ENCODE measurements around the gene FETUB. TPM values are rescaled to one million over a fixed set of nuclear protein-coding genes. Genes with fewer than 3 reads are reported as not detected.
A peak's percentile ranks its signal among the peaks of the same experiment; 100 is the strongest.
"Not testable (repeated sequence)": the region's sequence is repeated elsewhere in the genome, so short reads cannot be mapped to it uniquely, and the experiment has no call there.

The FETUB gene
- total RNA-seq, 8 experiments from 2014 or later = 0.14 to 1.1 (median 0.14) TPM; not detected in 5

DNA sequence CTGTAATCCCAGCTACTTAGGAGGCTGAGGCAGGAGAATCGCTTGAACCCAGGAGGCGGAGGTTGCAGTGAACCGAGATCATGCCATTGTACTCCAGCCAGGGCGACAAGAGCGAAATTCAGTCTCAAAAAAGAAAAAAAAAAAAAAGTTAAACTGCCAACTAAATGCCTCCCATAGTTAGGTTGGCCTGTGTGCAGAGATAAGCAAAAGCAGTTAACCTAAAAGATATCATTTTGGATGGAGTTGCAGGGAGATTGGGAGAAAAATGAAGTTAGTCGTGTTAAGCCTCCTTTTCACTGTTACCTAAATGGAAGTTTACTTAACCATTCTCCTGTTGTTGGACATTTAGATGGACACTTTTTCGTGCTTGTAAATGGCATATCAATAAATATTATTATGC is 11.4 kb upstream of the FETUB start:
- in situ Hi-C loops (cut with MboI; ENCODE audit: low pct_unique_long_range_greater_than_20kb in 2 of 9, low sequenced_read_pairs in 9 of 9, unreplicated experiment in 9 of 9) = no loop called here
- Histone ChIP-seq H3K4me1 (replicated peaks in 1 of 2) (no peaks in the 10 kb centered on the region), H3K27ac (no peak overlapping the region), H3K4me3 (no peak overlapping the region)
- no peak for ATAC-seq (replicated peaks in 6 of 8)
- WGBS, 10 experiments = 0 to 86% (median 71%) methylated on average over 1 to 7 of the region's 7 CpGs; no CpG with 5 or more reads in 1 of the 10 experiments

DNA sequence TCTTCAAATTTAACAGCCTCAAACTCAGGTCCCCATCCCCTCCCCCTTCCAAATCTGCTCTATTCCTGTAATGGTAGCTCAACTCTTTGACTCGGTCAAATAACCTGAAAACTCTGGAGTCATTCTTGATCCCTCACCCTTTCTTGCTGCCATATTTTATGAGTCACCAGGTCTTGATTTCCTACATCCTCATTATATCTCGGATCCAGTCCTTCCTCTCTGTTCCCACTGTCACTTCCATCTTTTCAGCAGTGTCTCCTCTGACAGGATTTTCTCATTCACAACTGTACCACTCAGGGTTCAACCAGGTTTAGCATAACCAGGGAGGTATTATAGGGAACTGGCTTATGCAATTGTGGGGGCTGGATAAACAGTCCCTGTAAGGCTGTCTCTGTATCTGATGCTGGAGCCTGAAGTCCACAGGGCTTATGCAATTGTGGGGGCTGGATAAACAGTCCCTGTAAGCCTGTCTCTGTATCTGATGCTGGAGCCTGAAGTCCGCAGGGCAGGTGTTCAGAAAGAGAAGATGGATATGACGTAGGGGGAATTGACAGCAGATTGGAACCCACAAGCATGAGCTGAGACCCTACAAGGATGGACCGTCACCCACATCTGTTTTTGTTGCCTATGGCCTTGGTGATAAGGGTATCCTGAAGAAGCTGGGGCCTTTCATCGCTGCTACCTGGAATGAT is 9.1 kb upstream of the FETUB start:
- no peak overlapping the region for H3K27ac ChIP-seq
- no peak for ATAC-seq (replicated peaks in 6 of 8)
- no peaks in the 10 kb centered on the region for H3K4me1 ChIP-seq (replicated peaks in 1 of 2)
- WGBS, 10 experiments = 0 to 100% (median 67%) methylated on average over 1 to 5 of the region's 6 CpGs
- in situ Hi-C loops (cut with MboI; ENCODE audit: low pct_unique_long_range_greater_than_20kb in 2 of 9, low sequenced_read_pairs in 9 of 9, unreplicated experiment in 9 of 9) = no loop called here
- H3K4me3 ChIP-seq = no peak overlapping the region

DNA sequence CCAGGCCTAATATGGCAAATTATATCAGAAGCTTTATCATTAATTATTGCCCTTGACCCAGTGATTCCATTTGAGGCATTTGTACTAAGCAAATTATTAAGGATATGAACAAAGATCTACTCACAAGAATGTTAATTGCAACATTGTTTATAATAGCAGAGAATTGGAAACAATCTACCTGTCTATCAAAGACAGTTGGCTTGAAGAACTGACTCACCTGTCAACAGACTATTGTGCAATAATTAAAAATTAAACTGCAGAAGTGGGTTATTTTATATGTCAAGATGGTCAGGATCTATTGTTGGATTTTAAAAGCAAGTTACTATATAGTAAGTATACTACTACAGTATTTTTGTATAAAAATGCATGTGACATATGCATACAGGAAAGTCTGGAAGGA is 6.7 kb upstream of the FETUB start:
- Histone ChIP-seq H3K4me1 (replicated peaks in 1 of 2) (no peaks in the 10 kb centered on the region), H3K27ac (no peak overlapping the region), H3K4me3 (no peak overlapping the region)
- in situ Hi-C loops (cut with MboI; ENCODE audit: low pct_unique_long_range_greater_than_20kb in 2 of 9, low sequenced_read_pairs in 9 of 9, unreplicated experiment in 9 of 9) = no loop called here
- ATAC-seq (replicated peaks in 6 of 8) = no peak

DNA sequence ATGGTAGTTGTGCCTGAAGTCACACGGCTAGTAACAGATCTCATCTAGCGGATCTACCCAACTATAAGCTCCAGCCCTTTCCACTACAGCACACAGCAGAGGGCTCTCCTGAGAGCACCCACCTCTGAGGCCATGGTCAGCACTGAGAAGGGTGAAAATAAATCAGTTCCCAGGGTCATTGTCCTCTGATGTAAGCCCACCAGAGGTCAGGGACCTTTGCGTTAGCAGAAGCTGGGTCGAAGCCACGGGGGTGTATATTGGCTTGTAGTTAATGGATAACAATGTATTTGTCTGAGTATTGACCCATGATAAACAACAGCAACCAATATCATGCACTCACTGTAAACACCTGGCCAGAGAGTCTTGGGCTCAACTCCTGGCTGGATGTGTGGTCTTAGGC is 6.0 kb upstream of the FETUB start:
- ATAC-seq (replicated peaks in 6 of 8); H3K4me3 ChIP-seq; in situ Hi-C loops (cut with MboI; ENCODE audit: low pct_unique_long_range_greater_than_20kb in 2 of 9, low sequenced_read_pairs in 9 of 9, unreplicated experiment in 9 of 9); H3K4me1 ChIP-seq (replicated peaks in 1 of 2); H3K27ac ChIP-seq: not testable (repeated sequence)
- 0 to 80% (median 52%) methylated on average over 1 to 3 of the region's 5 CpGs; no CpG with 5 or more reads in 6 of the 10 experiments for WGBS, 10 experiments

DNA sequence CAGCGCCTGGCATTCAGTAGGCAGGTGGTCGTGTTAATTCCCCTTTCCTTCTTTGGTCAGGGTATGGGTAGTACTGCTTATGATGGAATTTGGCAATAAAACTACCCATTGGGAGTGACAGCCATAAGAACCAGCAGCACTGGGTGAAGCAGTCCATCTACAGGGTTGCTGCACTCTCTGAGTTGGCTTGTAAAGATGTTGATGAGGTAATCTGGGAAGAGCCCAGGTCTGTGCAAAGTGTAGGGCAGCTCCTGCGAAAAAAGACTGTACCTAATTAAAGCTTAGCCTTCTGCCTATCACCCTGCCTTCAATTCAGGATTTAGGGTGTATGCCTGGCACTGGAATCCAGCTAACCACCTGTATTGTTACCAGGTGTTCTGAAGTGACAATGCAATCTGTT is 4.7 kb upstream of the FETUB start:
- ATAC-seq (replicated peaks in 6 of 8) = peak in 1 of 8 experiments; percentile 12
- H3K4me3 ChIP-seq = no peak overlapping the region

DNA sequence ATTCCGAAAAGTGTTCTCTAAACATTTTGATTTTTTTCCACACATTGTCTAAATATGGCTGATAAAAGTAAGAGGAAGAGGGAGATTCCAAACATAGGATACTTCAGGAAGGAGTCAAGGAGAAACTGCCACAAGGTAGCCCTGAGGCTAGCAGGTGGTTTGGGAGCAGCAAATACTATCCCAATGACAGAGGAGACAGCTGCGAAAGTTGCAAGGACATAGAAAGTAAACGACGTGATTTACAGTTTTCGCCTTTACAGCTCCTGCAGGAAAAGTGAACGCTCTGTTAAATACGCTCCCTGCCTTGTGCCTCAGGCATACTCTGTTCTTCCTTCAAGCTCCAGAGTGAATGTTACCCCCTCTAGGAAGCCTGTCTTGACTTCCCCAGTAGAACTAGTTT is 3.7 kb upstream of the FETUB start:
- Histone ChIP-seq H3K27ac (no peak overlapping the region), H3K4me3 (no peak overlapping the region), H3K4me1 (replicated peaks in 1 of 2) (no peaks in the 10 kb centered on the region)
- WGBS, 10 experiments = 12 to 100% (median 82%) methylated on average over 1 to 7 of the region's 7 CpGs; no CpG with 5 or more reads in 1 of the 10 experiments
- in situ Hi-C loops (cut with MboI; ENCODE audit: low pct_unique_long_range_greater_than_20kb in 2 of 9, low sequenced_read_pairs in 9 of 9, unreplicated experiment in 9 of 9) = no loop called here
- ATAC-seq (replicated peaks in 6 of 8) = no peak

More for the DNA sequence above, 4.7 kb upstream of the FETUB start:
- Histone ChIP-seq H3K27ac (no peak overlapping the region), H3K4me1 (replicated peaks in 1 of 2) (no peaks in the 10 kb centered on the region)
- in situ Hi-C loops (cut with MboI; ENCODE audit: low pct_unique_long_range_greater_than_20kb in 2 of 9, low sequenced_read_pairs in 9 of 9, unreplicated experiment in 9 of 9) = no loop called here
- 20 to 100% (median 66%) methylated on average over 1 to 3 of the region's 3 CpGs; no CpG with 5 or more reads in 4 of the 10 experiments for WGBS, 10 experiments

DNA sequence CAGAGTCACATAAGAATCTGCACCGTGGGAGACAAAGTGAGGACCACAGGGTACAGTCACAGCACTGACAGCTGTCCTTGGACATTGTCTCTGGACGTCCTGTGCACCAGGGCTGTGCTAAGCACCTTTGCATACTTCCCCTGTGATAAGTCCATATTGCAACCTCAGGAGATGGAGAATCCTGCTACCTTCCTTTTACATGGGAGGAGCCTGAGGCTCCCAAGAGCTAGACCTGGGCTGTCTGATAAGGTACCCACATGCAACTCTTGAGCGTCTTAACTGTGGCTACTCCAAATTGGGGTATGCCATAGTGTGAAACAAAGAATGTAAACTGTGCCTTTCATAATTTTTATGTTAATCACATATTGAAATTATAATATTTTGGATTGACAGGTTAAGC is 2.5 kb upstream of the FETUB start:
- Histone ChIP-seq H3K4me1 (replicated peaks in 1 of 2) (no peaks in the 10 kb centered on the region), H3K4me3 (no peak overlapping the region), H3K27ac (no peak overlapping the region)
- WGBS, 10 experiments = 0 to 100% (median 65%) methylated on average over 1 of the region's 3 CpGs; no CpG with 5 or more reads in 4 of the 10 experiments
- ATAC-seq (replicated peaks in 6 of 8) = no peak
- in situ Hi-C loops (cut with MboI; ENCODE audit: low pct_unique_long_range_greater_than_20kb in 2 of 9, low sequenced_read_pairs in 9 of 9, unreplicated experiment in 9 of 9) = no loop called here

DNA sequence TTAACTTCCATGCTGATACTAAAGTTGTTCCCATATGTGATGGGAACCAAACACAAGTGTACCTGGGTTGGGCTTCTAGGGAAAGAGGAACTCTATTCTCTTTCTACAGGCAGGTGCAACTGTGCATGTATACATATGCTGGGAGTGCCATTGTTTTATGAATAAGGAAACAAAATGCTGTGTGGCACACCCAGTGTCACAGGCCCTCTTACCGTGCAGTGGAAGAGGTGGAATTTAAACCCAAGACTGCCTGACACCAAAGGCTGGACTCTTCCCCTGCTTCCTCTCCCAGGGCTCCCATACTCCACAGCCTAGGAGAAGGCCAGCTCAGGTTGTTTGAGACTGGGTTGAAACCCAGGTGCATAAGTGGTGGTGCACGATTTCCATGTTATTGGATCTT is 1.9 kb upstream of the FETUB start:
- Histone ChIP-seq H3K4me3 (no peak overlapping the region), H3K27ac (no peak overlapping the region), H3K4me1 (replicated peaks in 1 of 2) (no peaks in the 10 kb centered on the region)
- WGBS, 10 experiments = 0 to 100% (median 35%) methylated on average over 1 to 2 of the region's 2 CpGs; no CpG with 5 or more reads in 4 of the 10 experiments
- in situ Hi-C loops (cut with MboI; ENCODE audit: low pct_unique_long_range_greater_than_20kb in 2 of 9, low sequenced_read_pairs in 9 of 9, unreplicated experiment in 9 of 9) = no loop called here
- ATAC-seq (replicated peaks in 6 of 8) = peak in 1 of 8 experiments; percentile 30

DNA sequence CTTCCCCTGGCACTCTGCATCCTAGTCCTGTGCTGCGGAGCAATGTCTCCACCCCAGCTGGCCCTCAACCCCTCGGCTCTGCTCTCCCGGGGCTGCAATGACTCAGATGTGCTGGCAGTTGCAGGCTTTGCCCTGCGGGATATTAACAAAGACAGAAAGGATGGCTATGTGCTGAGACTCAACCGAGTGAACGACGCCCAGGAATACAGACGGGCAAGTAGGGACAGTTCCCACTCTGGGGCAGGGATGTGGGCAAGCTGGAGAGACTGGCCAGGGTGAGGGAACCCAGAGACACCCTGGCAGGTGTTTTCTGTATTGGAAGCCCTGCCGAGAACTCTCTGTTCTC is 247 bp downstream of the FETUB start:
- no peak overlapping the region for H3K27ac ChIP-seq
- 0 to 100% (median 60%) methylated on average over 1 to 7 of the region's 9 CpGs; no CpG with 5 or more reads in 3 of the 10 experiments for WGBS, 10 experiments
- in situ Hi-C loops (cut with MboI; ENCODE audit: low pct_unique_long_range_greater_than_20kb in 2 of 9, low sequenced_read_pairs in 9 of 9, unreplicated experiment in 9 of 9) = no loop called here
- H3K4me1 ChIP-seq (replicated peaks in 1 of 2) = no peaks in the 10 kb centered on the region
- no peak overlapping the region for H3K4me3 ChIP-seq
- peak in 7 of 8 experiments; percentile 17 to 96 (median 58) for ATAC-seq (replicated peaks in 6 of 8)

DNA sequence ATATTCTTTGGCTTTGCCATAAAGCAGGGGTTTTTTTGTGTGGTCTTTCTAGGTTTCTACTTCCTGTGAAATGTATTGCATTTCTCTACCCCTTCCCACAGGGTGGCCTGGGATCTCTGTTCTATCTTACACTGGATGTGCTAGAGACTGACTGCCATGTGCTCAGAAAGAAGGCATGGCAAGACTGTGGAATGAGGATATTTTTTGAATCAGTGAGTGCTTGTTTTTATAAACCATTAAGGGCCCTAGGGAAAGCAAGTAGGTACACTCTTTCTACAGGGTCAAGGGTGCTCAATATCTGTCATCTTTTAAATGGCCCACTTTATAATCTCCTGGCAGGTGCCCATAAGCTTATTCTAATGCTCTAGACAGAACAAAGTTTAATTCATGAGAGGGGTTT is 730 bp downstream of the FETUB start:
- H3K27ac ChIP-seq = no peak overlapping the region
- in situ Hi-C loops (cut with MboI; ENCODE audit: low pct_unique_long_range_greater_than_20kb in 2 of 9, low sequenced_read_pairs in 9 of 9, unreplicated experiment in 9 of 9) = no loop called here
- ATAC-seq (replicated peaks in 6 of 8) = peak in 1 of 8 experiments; percentile 17
- H3K4me1 ChIP-seq (replicated peaks in 1 of 2) = no peaks in the 10 kb centered on the region
- no peak overlapping the region for H3K4me3 ChIP-seq

DNA sequence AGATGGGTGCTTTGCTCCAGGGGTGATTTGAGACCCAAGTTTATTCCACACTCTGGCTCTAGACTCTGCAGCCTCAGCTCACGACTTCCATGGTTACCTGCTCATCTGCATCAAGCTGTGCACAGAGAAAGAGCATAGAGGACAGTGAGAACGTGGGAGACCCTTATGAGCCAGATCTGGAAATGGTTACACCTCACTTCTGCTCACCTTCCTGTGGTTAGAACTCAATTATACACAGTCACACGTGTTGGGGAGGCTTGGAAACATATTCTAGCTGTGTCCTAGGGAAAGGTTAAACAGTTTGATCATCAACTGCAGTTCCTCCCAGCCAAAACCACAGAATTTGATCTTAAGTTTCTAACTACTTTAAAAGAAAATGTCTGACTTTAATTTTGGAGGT is 1.8 kb downstream of the FETUB start:
- no peak for ATAC-seq (replicated peaks in 6 of 8)
- WGBS, 10 experiments = 0 to 64% (median 45%) methylated on average over 1 to 3 of the region's 3 CpGs; no CpG with 5 or more reads in 3 of the 10 experiments
- H3K4me1 ChIP-seq (replicated peaks in 1 of 2) = no peaks in the 10 kb centered on the region
- in situ Hi-C loops (cut with MboI; ENCODE audit: low pct_unique_long_range_greater_than_20kb in 2 of 9, low sequenced_read_pairs in 9 of 9, unreplicated experiment in 9 of 9) = no loop called here
- no peak overlapping the region for H3K27ac ChIP-seq
- no peak overlapping the region for H3K4me3 ChIP-seq

DNA sequence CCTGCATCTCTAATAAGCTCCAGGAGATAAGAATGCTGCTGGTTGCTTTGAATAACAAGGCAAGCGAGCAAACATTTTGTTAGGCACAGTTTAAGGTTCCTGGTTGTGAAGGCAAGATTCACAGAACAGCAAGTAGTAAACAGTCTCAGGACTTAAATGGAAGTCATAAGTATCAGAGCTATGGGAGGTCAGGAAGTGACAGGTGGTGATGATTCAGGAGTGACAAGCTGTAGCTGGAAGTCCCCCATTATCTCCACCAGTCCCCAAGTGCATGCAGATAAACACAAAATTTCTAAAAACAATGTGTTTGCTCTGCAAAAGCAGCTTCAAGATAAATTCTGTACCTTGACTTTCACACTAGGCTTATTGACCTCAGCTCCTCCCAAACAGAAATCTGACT is 3.3 kb downstream of the FETUB start:
- 57 to 100% (median 80%) methylated on average over 1 of the region's 1 CpG; no CpG with 5 or more reads in 2 of the 10 experiments for WGBS, 10 experiments
- no peak overlapping the region for H3K27ac ChIP-seq
- no peak for ATAC-seq (replicated peaks in 6 of 8)
- H3K4me3 ChIP-seq = no peak overlapping the region
- in situ Hi-C loops (cut with MboI; ENCODE audit: low pct_unique_long_range_greater_than_20kb in 2 of 9, low sequenced_read_pairs in 9 of 9, unreplicated experiment in 9 of 9) = no loop called here
- H3K4me1 ChIP-seq (replicated peaks in 1 of 2) = no peaks in the 10 kb centered on the region

DNA sequence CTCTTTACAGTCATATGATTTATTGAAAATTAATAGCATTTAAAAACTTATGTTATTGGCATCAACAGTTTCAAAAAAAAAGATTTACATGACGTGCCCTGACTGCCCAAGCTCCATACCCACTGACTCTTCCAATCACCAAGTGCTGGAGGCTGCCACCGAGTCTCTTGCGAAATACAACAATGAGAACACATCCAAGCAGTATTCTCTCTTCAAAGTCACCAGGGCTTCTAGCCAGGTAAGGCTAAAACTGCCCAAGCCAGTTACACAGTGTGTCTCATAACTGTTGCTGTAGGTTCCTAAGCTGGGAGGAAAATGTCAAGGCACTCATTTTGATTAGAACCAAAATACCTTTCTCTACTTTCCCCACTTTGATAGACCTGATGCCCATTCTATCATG is 4.5 kb downstream of the FETUB start:
- no peak overlapping the region for H3K27ac ChIP-seq
- H3K4me3 ChIP-seq = no peak overlapping the region
- in situ Hi-C loops (cut with MboI; ENCODE audit: low pct_unique_long_range_greater_than_20kb in 2 of 9, low sequenced_read_pairs in 9 of 9, unreplicated experiment in 9 of 9) = no loop called here
- H3K4me1 ChIP-seq (replicated peaks in 1 of 2) = no peaks in the 10 kb centered on the region
- no peak for ATAC-seq (replicated peaks in 6 of 8)
- 4 to 100% (median 67%) methylated on average over 1 to 3 of the region's 3 CpGs; no CpG with 5 or more reads in 4 of the 10 experiments for WGBS, 10 experiments

DNA sequence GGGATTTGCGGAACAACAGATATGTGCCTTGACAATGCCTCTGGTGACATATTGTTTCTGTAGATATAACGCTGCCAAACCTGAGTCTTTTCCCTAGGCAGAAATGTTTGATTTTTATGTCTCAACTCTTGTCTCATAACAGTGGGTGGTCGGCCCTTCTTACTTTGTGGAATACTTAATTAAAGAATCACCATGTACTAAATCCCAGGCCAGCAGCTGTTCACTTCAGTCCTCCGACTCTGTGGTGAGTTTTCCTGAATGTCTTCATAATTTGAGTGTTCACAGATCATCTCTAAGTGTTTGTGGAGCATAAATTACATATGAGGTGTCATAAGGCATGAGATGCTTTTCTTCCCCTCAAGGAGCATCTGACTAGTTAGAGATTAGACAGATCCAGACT is 5.9 kb downstream of the FETUB start:
- in situ Hi-C loops (cut with MboI; ENCODE audit: low pct_unique_long_range_greater_than_20kb in 2 of 9, low sequenced_read_pairs in 9 of 9, unreplicated experiment in 9 of 9) = no loop called here
- WGBS, 10 experiments = 4 to 90% (median 72%) methylated on average over 1 to 4 of the region's 4 CpGs; no CpG with 5 or more reads in 2 of the 10 experiments
- no peak for ATAC-seq (replicated peaks in 6 of 8)

More for the DNA sequence above, 5.9 kb downstream of the FETUB start:
- no peak overlapping the region for H3K4me3 ChIP-seq
- H3K27ac ChIP-seq = no peak overlapping the region
- no peaks in the 10 kb centered on the region for H3K4me1 ChIP-seq (replicated peaks in 1 of 2)
